Measurements from ENCODE around the gene RNF167. TPM values are rescaled to one million over a fixed set of nuclear protein-coding genes. Genes with fewer than 3 reads are reported as not detected.

The RNF167 gene
- polyA plus RNA-seq, 1 donor from 2014 or later = 64.1 TPM

DNA sequence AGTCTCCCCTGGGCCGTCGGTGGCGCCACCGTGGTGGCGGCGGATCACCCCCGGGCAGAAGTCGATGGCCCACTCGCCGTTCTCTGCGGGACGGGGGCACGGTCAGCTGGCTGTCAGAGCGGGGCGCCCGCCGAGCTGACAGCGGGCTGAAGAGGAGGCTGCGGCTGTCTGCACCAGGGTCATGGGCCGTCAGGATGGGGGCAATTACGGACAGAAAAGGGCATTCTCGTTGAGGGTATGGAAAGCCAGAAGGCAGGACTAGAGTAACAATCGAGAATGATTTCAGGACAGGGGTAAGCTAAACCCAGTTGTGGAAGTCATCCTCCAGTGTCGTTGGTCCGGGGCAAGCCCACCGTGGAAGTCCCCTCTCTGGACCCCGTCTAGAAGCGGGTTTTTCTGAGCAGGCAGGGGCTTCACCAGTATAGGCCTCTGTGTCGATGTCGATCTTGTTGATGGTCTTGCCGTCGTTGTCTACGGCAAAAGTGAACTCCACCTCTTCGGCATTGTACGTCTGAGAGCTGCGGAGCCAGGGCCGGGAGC is 38.9 kb upstream of the RNF167 start:
- no peaks in the 10 kb centered on the region for H3F3A ChIP-seq (ENCODE audit: insufficient read depth, low read length, poor library complexity, severe bottlenecking)
- no peak overlapping the region for H2AFZ ChIP-seq (ENCODE audit: low read depth, low read length)
- H3K27ac ChIP-seq (ENCODE audit: low read length) = no peak overlapping the region
- H3K79me2 ChIP-seq (replicated peaks; ENCODE audit: insufficient read depth, low read length) = no peaks in the 10 kb centered on the region
- no peaks in the 10 kb centered on the region for H3K36me3 ChIP-seq (ENCODE audit: insufficient read depth, low read length)
- H3K9ac ChIP-seq (ENCODE audit: low read length) = no peak overlapping the region
- TF ChIP-seq, protein P1, sequence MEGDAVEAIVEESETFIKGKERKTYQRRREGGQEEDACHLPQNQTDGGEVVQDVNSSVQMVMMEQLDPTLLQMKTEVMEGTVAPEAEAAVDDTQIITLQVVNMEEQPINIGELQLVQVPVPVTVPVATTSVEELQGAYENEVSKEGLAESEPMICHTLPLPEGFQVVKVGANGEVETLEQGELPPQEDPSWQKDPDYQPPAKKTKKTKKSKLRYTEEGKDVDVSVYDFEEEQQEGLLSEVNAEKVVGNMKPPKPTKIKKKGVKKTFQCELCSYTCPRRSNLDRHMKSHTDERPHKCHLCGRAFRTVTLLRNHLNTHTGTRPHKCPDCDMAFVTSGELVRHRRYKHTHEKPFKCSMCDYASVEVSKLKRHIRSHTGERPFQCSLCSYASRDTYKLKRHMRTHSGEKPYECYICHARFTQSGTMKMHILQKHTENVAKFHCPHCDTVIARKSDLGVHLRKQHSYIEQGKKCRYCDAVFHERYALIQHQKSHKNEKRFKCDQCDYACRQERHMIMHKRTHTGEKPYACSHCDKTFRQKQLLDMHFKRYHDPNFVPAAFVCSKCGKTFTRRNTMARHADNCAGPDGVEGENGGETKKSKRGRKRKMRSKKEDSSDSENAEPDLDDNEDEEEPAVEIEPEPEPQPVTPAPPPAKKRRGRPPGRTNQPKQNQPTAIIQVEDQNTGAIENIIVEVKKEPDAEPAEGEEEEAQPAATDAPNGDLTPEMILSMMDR (IDR thresholded peaks at IDR 0.05; ENCODE audit: poor library complexity, severe bottlenecking) = no peak
- TF ChIP-seq POLR2AphosphoS5 (IDR thresholded peaks at IDR 0.05) = no peak
- H3K27me3 ChIP-seq (ENCODE audit: insufficient read depth, low read depth, low read length) = no peaks in the 10 kb centered on the region
- no peaks in the 10 kb centered on the region for H3K9me2 ChIP-seq (ENCODE audit: insufficient read depth, low read length)
- no peaks in the 10 kb centered on the region for H3K9me3 ChIP-seq (ENCODE audit: low read length)
- no peak overlapping the region for H3K4me2 ChIP-seq (ENCODE audit: low read length)
- no peaks in the 10 kb centered on the region for H4K20me1 ChIP-seq (ENCODE audit: insufficient read depth)
- H3K4me3 ChIP-seq (ENCODE audit: low read length) = no peak overlapping the region

DNA sequence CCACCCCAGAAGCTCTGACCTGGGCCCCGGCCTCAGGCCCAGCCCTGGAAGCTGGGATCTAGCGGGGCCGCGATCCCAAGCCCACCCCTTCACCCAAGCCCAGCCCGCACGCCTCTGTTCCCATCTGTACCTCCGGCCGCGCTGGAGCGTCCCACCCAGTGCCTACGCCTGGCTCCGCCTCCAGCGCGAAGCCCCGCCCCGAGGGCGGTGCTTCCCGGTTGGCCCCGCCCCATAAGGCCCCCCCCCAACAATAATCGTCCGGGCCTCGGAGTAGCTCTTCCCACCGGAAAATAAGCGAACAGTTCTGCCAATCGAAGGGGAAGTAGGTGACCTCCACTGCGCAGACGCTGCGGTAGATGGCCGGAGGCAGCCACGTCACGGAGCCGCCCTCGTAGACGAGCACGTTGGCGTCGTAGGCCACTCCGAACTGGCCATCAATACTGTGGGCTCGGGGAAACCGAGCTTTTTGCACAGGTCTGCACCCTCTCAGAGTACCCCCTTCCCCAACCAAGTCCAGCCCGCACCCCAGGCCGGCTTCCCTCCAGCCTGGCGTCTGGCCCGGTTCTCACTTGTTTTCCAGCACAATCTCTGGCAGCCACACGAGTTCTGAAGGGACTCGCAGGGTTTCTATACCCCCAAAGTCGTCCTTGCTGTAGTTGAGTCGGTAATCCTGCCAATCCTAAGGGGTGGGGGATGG is 38.3 kb upstream of the RNF167 start:
- Histone ChIP-seq H2AFZ (ENCODE audit: low read depth, low read length) (no peak overlapping the region), H3K27ac (ENCODE audit: low read length) (no peak overlapping the region), H3K27me3 (ENCODE audit: insufficient read depth, low read depth, low read length) (no peaks in the 10 kb centered on the region), H3F3A (ENCODE audit: insufficient read depth, low read length, poor library complexity, severe bottlenecking) (no peaks in the 10 kb centered on the region), H3K9ac (ENCODE audit: low read length) (no peak overlapping the region), H4K20me1 (ENCODE audit: insufficient read depth) (no peaks in the 10 kb centered on the region), H3K4me2 (ENCODE audit: low read length) (no peak overlapping the region), H3K4me3 (ENCODE audit: low read length) (no peak overlapping the region), H3K9me2 (ENCODE audit: insufficient read depth, low read length) (no peaks in the 10 kb centered on the region), H3K36me3 (ENCODE audit: insufficient read depth, low read length) (no peaks in the 10 kb centered on the region), H3K9me3 (ENCODE audit: low read length) (no peaks in the 10 kb centered on the region), H3K79me2 (replicated peaks; ENCODE audit: insufficient read depth, low read length) (no peaks in the 10 kb centered on the region)
- TF ChIP-seq EZH2 (IDR thresholded peaks at IDR 0.05; ENCODE audit: borderline replicate concordance, insufficient read depth, low read length, poor library complexity, severe bottlenecking) (no peak), POLR2AphosphoS5 (IDR thresholded peaks at IDR 0.05) (no peak), TAF1 (IDR thresholded peaks at IDR 0.05; ENCODE audit: low read depth) (no peak), RAD21 (conservative IDR thresholded peaks at IDR 0.05) (no peak), MXI1 (conservative IDR thresholded peaks at IDR 0.05; ENCODE audit: poor library complexity, severe bottlenecking) (no peak)
- TF ChIP-seq, protein P2, sequence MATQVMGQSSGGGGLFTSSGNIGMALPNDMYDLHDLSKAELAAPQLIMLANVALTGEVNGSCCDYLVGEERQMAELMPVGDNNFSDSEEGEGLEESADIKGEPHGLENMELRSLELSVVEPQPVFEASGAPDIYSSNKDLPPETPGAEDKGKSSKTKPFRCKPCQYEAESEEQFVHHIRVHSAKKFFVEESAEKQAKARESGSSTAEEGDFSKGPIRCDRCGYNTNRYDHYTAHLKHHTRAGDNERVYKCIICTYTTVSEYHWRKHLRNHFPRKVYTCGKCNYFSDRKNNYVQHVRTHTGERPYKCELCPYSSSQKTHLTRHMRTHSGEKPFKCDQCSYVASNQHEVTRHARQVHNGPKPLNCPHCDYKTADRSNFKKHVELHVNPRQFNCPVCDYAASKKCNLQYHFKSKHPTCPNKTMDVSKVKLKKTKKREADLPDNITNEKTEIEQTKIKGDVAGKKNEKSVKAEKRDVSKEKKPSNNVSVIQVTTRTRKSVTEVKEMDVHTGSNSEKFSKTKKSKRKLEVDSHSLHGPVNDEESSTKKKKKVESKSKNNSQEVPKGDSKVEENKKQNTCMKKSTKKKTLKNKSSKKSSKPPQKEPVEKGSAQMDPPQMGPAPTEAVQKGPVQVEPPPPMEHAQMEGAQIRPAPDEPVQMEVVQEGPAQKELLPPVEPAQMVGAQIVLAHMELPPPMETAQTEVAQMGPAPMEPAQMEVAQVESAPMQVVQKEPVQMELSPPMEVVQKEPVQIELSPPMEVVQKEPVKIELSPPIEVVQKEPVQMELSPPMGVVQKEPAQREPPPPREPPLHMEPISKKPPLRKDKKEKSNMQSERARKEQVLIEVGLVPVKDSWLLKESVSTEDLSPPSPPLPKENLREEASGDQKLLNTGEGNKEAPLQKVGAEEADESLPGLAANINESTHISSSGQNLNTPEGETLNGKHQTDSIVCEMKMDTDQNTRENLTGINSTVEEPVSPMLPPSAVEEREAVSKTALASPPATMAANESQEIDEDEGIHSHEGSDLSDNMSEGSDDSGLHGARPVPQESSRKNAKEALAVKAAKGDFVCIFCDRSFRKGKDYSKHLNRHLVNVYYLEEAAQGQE (IDR thresholded peaks at IDR 0.05; ENCODE audit: borderline replicate concordance) = no peak
- TF ChIP-seq, protein P1 (IDR thresholded peaks at IDR 0.05; ENCODE audit: poor library complexity, severe bottlenecking) = no peak
